Gastroesophageal sphincter (tissue), 4 donors: ENCODE data around the gene CELA2B. TPM values are rescaled to one million over a fixed set of nuclear protein-coding genes. Genes with fewer than 3 reads are reported as not detected.
"Not testable (repeated sequence)": the region's sequence is repeated elsewhere in the genome, so short reads cannot be mapped to it uniquely, and the experiment has no call there.

ENCODE experiments used
- ATAC-seq: fragments of 150-250 bp; one replicate; pipeline ENCODE4 v1.9.1; 2016; ENCODE audit warnings: mild to moderate bottlenecking, moderate library complexity
- H3K27ac ChIP-seq, 4 donors: fragments of 200-600 bp; sonication (generic) in 3 of 4; 1 replicate in 3 of 4; 2 replicates in 1 of 4; pipeline ENCODE4 v1.5.1; 2016 to 2019
- H3K27me3 ChIP-seq: fragments of 200-600 bp; sonication (generic); one replicate; pipeline ENCODE4 v1.5.1; 2019
- H3K36me3 ChIP-seq, 2 donors: fragments of 200-600 bp; sonication (generic); one replicate each; pipeline ENCODE4 v1.5.1; 2019; ENCODE audit warnings: control low read depth in 1 of 2
- H3K4me1 ChIP-seq, 3 donors: fragments of 200-600 bp; sonication (generic); 1 replicate in 2 of 3; 2 replicates in 1 of 3; pipeline ENCODE4 v1.5.1; 2016 to 2019; ENCODE audit warnings: control low read depth in 2 of 3
- H3K4me3 ChIP-seq, 2 donors: fragments of 200-600 bp; sonication (generic); one replicate each; pipeline ENCODE4 v1.5.1; 2019; ENCODE audit warnings: mild to moderate bottlenecking in 1 of 2, moderate library complexity in 1 of 2
- H3K9me3 ChIP-seq, 3 donors: fragments of 200-600 bp; sonication (generic); one replicate each; pipeline ENCODE4 v1.5.1; 2017 to 2019; ENCODE audit warnings: control low read depth in 2 of 3
- CTCF ChIP-seq, 4 experiments: fragments of 200-600 bp in 2 of 4; fragments of 450-650 bp in 2 of 4; sonication (generic) in 1 of 4; IDR thresholded peaks; one replicate each; pipeline ENCODE4 v1.5.1; 2017 to 2019; ENCODE audit warnings: antibody characterized with exemption in 4 of 4, mild to moderate bottlenecking in 2 of 4, moderate library complexity in 2 of 4
- EP300 ChIP-seq: sonication (generic); formaldehyde crosslinking; IDR thresholded peaks from one replicate; pipeline ENCODE4 v1.6.1; 2017; ENCODE audit warnings: antibody characterized with exemption, mild to moderate bottlenecking
- POLR2A ChIP-seq, 2 donors: fragments of 450-650 bp; IDR thresholded peaks; one replicate each; pipeline ENCODE4 v1.6.1; 2017; ENCODE audit warnings: antibody characterized with exemption in 2 of 2, mild to moderate bottlenecking in 2 of 2, moderate library complexity in 1 of 2
- POLR2AphosphoS5 ChIP-seq: sonication (generic); formaldehyde crosslinking; IDR thresholded peaks from one replicate; pipeline ENCODE4 v1.6.1; 2017; ENCODE audit warnings: antibody characterized with exemption
- WGBS, 2 donors: methylation state at CpG; one replicate each; pipeline ENCODE4 v1.1.5; 2018; ENCODE audit warnings: low coverage in 1 of 2; 5-methylcytosine and 5-hydroxymethylcytosine counted together
- total RNA-seq, 4 donors: library from RNA; depleted of rRNA; stranded (reverse); fragments of >200 nt; gene quantifications; one replicate each; pipeline ENCODE4 v1.1.0, GENCODE V29; 2016

The CELA2B gene
- total RNA-seq, 4 donors from 2014 or later = not detected

GRCh38 chr1:15483971-15484370, 8.1 kb downstream of the CELA2B start:
- Histone ChIP-seq H3K27ac (no peak overlapping the region), H3K4me3 (no peak overlapping the region), H3K27me3 (no peaks in the 10 kb centered on the region), H3K36me3 (peaks cover 0 to 27% of the 10 kb centered on the region in 2 donors), H3K9me3 (no peaks in the 10 kb centered on the region), H3K4me1 (peaks cover 0 to 7% (median 0%) of the 10 kb centered on the region in 3 donors)
- TF ChIP-seq POLR2A (IDR thresholded peaks at IDR 0.05) (no peak), EP300 (no peak), POLR2AphosphoS5 (no peak), CTCF (IDR thresholded peaks at IDR 0.05) (no peak)
- no peak for ATAC-seq
- WGBS, 2 donors = 100% methylated on average over 1 of the region's 2 CpGs

DNA sequence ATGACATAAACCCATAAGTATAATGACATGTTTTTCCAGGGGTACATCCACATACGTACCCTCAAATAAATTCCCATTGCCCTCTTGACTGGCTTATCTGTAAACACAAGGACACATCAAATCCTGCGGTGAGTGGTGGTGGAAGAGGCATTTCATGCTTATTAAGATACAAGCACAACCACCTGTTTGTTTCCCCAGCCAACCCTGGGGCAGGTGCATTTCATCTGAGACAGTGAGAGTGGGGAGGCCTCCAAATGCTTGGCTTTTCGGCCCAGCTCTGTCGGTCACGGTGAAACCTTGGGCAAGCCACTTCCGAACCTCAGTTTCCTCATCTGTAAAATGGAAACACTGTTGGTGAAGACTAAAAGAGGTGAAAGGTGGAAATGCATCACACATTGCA, 8.5 kb downstream of the CELA2B start:
- ATAC-seq, H3K27me3 ChIP-seq, H3K4me3 ChIP-seq, H3K27ac ChIP-seq, H3K9me3 ChIP-seq: not testable (repeated sequence)
- H3K36me3 ChIP-seq = peaks cover 0 to 27% of the 10 kb centered on the region in 2 donors
- 83 to 85% methylated on average over 6 of the region's 6 CpGs for WGBS, 2 donors
- peaks cover 0 to 12% (median 0%) of the 10 kb centered on the region in 3 donors for H3K4me1 ChIP-seq

GRCh38 chr1:15485636-15486035, 9.7 kb downstream of the CELA2B start:
- H3K9me3 ChIP-seq = no peaks in the 10 kb centered on the region
- no peaks in the 10 kb centered on the region for H3K27me3 ChIP-seq
- no peak overlapping the region for H3K4me3 ChIP-seq
- H3K4me1 ChIP-seq = peaks cover 0 to 12% (median 0%) of the 10 kb centered on the region in 3 donors
- ATAC-seq = no peak
- no peak for TF ChIP-seq EP300
- no peak for TF ChIP-seq POLR2A (IDR thresholded peaks at IDR 0.05)
- TF ChIP-seq CTCF (IDR thresholded peaks at IDR 0.05) = no peak
- H3K36me3 ChIP-seq = peaks cover 0 to 27% of the 10 kb centered on the region in 2 donors
- WGBS, 2 donors = 97 to 100% methylated on average over 1 to 5 of the region's 6 CpGs
- H3K27ac ChIP-seq = no peak overlapping the region

GRCh38 chr1:15486844-15487610, 11.1 kb downstream of the CELA2B start:
- peaks cover 0 to 12% (median 0%) of the 10 kb centered on the region in 3 donors for H3K4me1 ChIP-seq
- not testable (repeated sequence) for H3K27me3 ChIP-seq, ATAC-seq, H3K4me3 ChIP-seq, H3K9me3 ChIP-seq, H3K27ac ChIP-seq
- 100% methylated on average over 3 of the region's 17 CpGs; no CpG with 5 or more reads in 1 of the 2 donors for WGBS, 2 donors
- H3K36me3 ChIP-seq = peaks cover 0 to 33% of the 10 kb centered on the region in 2 donors

DNA sequence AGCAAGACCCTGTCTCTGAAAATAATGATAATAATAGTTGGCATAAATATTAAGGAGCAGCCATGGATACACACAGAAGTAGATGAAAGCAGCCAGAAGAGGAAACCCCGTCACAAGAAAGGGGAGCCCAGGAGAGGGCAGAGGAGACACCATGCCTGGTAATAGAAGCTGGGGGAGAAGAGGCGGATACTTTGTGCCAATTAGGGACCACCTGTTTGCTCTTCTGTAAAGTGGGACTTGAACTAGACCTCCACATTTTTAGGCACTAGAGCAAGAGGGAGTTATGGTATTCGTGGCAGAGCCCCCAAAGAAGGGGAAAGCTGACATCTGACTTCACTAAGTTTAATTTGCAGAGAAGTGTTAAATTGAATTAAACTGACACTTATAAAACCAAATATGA, 12.5 kb downstream of the CELA2B start:
- H3K27ac ChIP-seq = no peak overlapping the region
- no peak for TF ChIP-seq POLR2A (IDR thresholded peaks at IDR 0.05)
- no peak for TF ChIP-seq EP300
- TF ChIP-seq POLR2AphosphoS5 = no peak
- no peak for TF ChIP-seq CTCF (IDR thresholded peaks at IDR 0.05)
- no peaks in the 10 kb centered on the region for H3K27me3 ChIP-seq
- no peaks in the 10 kb centered on the region for H3K9me3 ChIP-seq
- H3K4me1 ChIP-seq = peaks cover 0 to 12% (median 0%) of the 10 kb centered on the region in 3 donors
- peaks cover 0 to 47% of the 10 kb centered on the region in 2 donors for H3K36me3 ChIP-seq
- no peak for ATAC-seq
- no peak overlapping the region for H3K4me3 ChIP-seq
- WGBS, 2 donors = 69 to 90% methylated on average over 2 to 3 of the region's 3 CpGs

- Histone ChIP-seq H3K4me3 (no peak overlapping the region), H3K27me3 (no peaks in the 10 kb centered on the region), H3K36me3 (peaks cover 0 to 52% of the 10 kb centered on the region in 2 donors), H3K27ac (peak overlapping the region in 1 of 4 donors; percentile 12), H3K9me3 (no peaks in the 10 kb centered on the region), H3K4me1 (peaks cover 0 to 12% (median 0%) of the 10 kb centered on the region in 3 donors)
- TF ChIP-seq EP300 (no peak), POLR2AphosphoS5 (no peak), POLR2A (IDR thresholded peaks at IDR 0.05) (no peak), CTCF (IDR thresholded peaks at IDR 0.05) (no peak)
- no peak for ATAC-seq
- 63 to 87% methylated on average over 5 to 8 of the region's 13 CpGs for WGBS, 2 donors
Measured at GRCh38 chr1:15489052-15489736, 13.3 kb downstream of the CELA2B start.

DNA sequence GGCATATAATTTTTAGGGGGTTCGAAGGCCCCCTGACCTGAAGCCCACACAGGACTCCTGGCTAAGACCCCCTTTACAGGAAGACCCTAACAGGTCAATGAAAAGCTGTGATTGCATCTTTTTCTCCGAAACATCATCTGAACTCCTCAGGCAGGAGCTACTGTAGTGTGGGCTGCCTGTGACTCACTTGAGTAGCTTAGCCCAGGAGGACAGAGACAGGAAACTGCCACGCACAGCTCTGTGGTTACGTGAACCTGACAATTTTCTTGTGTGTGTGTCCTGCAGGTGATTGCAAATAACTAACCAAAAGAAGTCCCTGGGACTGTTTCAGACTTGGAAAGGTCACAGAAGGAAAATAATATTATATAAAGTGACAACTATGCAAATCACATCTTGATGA, 15.1 kb downstream of the CELA2B start:
- not testable (repeated sequence) for H3K9me3 ChIP-seq, H3K27me3 ChIP-seq, H3K4me3 ChIP-seq, ATAC-seq, H3K27ac ChIP-seq
- H3K4me1 ChIP-seq = peaks cover 0 to 12% (median 0%) of the 10 kb centered on the region in 3 donors
- H3K36me3 ChIP-seq = peaks cover 0 to 55% of the 10 kb centered on the region in 2 donors
- WGBS, 2 donors = 93 to 96% methylated on average over 3 to 4 of the region's 4 CpGs
